Tibial nerve (tissue), 4 donors: Measurements from ENCODE around the gene CNRIP1.

Experiments
- EP300 ChIP-seq, 2 donors: sonication (generic); formaldehyde crosslinking; IDR thresholded peaks; one replicate each; pipeline ENCODE4 v1.6.1; 2017; ENCODE audit warnings: antibody characterized with exemption in 2 of 2, mild to moderate bottlenecking in 1 of 2
- POLR2A ChIP-seq, 2 donors: fragments of 450-650 bp; IDR thresholded peaks; one replicate each; pipeline ENCODE4 v1.6.1; 2017; ENCODE audit warnings: antibody characterized with exemption in 2 of 2, mild to moderate bottlenecking in 2 of 2, moderate library complexity in 2 of 2
- TF ChIP-seq, protein P1 (sequence below), 5 experiments: fragments of 200-600 bp in 3 of 5; fragments of 450-650 bp in 2 of 5; sonication (generic) in 3 of 5; IDR thresholded peaks; one replicate each; pipeline ENCODE4 v1.5.1; 2016 to 2019; ENCODE audit warnings: antibody characterized with exemption in 5 of 5, mild to moderate bottlenecking in 3 of 5, moderate library complexity in 2 of 5

DNA sequence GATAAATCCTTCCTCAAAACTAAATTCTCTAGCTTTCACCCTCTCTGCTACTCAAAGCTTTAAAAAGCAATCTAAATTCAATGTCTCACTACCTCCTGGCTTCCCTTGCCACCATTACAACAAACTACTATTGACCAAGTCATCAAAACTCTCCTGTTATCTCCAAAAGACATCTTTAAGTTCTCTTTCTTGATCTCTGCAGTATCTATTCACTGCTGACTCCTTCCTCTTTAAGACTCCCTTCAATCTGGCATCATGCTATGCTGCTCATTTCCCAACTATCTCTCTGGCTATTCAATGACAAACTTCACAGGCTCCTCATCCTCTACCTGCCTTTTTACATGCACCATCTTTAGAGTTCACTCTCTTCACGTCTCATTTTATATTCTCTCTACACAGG is 73.4 kb downstream of the CNRIP1 start:
- no peak for TF ChIP-seq POLR2A (IDR thresholded peaks at IDR 0.05)
- no peak for TF ChIP-seq EP300 (IDR thresholded peaks at IDR 0.05)
- TF ChIP-seq, protein P1, sequence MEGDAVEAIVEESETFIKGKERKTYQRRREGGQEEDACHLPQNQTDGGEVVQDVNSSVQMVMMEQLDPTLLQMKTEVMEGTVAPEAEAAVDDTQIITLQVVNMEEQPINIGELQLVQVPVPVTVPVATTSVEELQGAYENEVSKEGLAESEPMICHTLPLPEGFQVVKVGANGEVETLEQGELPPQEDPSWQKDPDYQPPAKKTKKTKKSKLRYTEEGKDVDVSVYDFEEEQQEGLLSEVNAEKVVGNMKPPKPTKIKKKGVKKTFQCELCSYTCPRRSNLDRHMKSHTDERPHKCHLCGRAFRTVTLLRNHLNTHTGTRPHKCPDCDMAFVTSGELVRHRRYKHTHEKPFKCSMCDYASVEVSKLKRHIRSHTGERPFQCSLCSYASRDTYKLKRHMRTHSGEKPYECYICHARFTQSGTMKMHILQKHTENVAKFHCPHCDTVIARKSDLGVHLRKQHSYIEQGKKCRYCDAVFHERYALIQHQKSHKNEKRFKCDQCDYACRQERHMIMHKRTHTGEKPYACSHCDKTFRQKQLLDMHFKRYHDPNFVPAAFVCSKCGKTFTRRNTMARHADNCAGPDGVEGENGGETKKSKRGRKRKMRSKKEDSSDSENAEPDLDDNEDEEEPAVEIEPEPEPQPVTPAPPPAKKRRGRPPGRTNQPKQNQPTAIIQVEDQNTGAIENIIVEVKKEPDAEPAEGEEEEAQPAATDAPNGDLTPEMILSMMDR (IDR thresholded peaks at IDR 0.05) = no peak
